WTC11 (cell line): ENCODE data around the gene RHOF. TPM values are rescaled to one million over a fixed set of nuclear protein-coding genes. Genes with fewer than 3 reads are reported as not detected.

ENCODE experiments used
- CREB1 ChIP-seq: sonication (generic); formaldehyde crosslinking; IDR thresholded peaks from 2 replicates; pipeline ENCODE4 v1.8.0; 2023; ENCODE audit warnings: mild to moderate bottlenecking, missing genetic modification reagents
- JAZF1 ChIP-seq: fragments of 250-450 bp; sonication (Bioruptor Pico); IDR thresholded peaks from 2 replicates; pipeline ENCODE4 v1.9.0; 2021; ENCODE audit warnings: moderate library complexity, mild to moderate bottlenecking, inconsistent platforms
- NFATC4 ChIP-seq: fragments of 250-450 bp; sonication (Bioruptor Pico); IDR thresholded peaks from 2 replicates; pipeline ENCODE4 v1.9.0; 2021; ENCODE audit warnings: mild to moderate bottlenecking
- RORB ChIP-seq: fragments of 250-450 bp; sonication (Bioruptor Pico); IDR thresholded peaks from 2 replicates; pipeline ENCODE4 v1.9.0; 2021; ENCODE audit warnings: mild to moderate bottlenecking
- TEAD1 ChIP-seq: sonication (generic); formaldehyde crosslinking; IDR thresholded peaks from 2 replicates; pipeline ENCODE4 v1.8.0; 2022; ENCODE audit warnings: mild to moderate bottlenecking, missing genetic modification reagents
- ZNF121 ChIP-seq: sonication (generic); formaldehyde crosslinking; IDR thresholded peaks from 2 replicates; pipeline ENCODE4 v1.8.0; 2023; ENCODE audit warnings: missing genetic modification reagents
- ZNF317 ChIP-seq: sonication (generic); formaldehyde crosslinking; IDR thresholded peaks from 2 replicates; pipeline ENCODE4 v1.8.1; 2023; ENCODE audit warnings: low read depth, mild to moderate bottlenecking, moderate library complexity, missing genetic modification reagents, borderline replicate concordance
- ZNF671 ChIP-seq: fragments of 250-450 bp; sonication (Bioruptor Pico); IDR thresholded peaks from 2 replicates; pipeline ENCODE4 v1.8.0; 2021; ENCODE audit warnings: mild to moderate bottlenecking
- total RNA-seq: library from RNA; stranded (reverse); gene quantifications from 3 replicates; pipeline ENCODE4 v1.2.3, GENCODE V29; 2021
- TF ChIP-seq, protein P1 (sequence below): fragments of 250-450 bp; sonication (Bioruptor Pico); IDR thresholded peaks from 2 replicates; pipeline ENCODE4 v1.9.0; 2021; ENCODE audit warnings: mild to moderate bottlenecking
- TF ChIP-seq, protein P2 (sequence below): sonication (generic); formaldehyde crosslinking; IDR thresholded peaks from 2 replicates; pipeline ENCODE4 v1.8.0; 2022; ENCODE audit warnings: mild to moderate bottlenecking, missing genetic modification reagents
- TF ChIP-seq, protein P3 (sequence below): fragments of 250-450 bp; sonication (Bioruptor Pico); IDR thresholded peaks from 2 replicates; pipeline ENCODE4 v1.9.0; 2021; ENCODE audit warnings: mild to moderate bottlenecking, borderline replicate concordance
- TF ChIP-seq, protein P4 (sequence below): sonication (generic); formaldehyde crosslinking; IDR thresholded peaks from 2 replicates; pipeline ENCODE4 v1.8.0; 2022; ENCODE audit warnings: missing genetic modification reagents
- TF ChIP-seq, protein P5 (sequence below): sonication (generic); formaldehyde crosslinking; IDR thresholded peaks from 2 replicates; pipeline ENCODE4 v1.8.1; 2023; ENCODE audit warnings: mild to moderate bottlenecking, missing genetic modification reagents
- TF ChIP-seq, protein P6 (sequence below): fragments of 200-600 bp; IDR thresholded peaks from 2 replicates; pipeline ENCODE4 v1.8.0; 2022; ENCODE audit warnings: antibody characterized with exemption
- TF ChIP-seq, protein P7 (sequence below): sonication (generic); formaldehyde crosslinking; IDR thresholded peaks from 2 replicates; pipeline ENCODE4 v1.8.0; 2023; ENCODE audit warnings: mild to moderate bottlenecking, missing genetic modification reagents
- TF ChIP-seq, protein P8 (sequence below): sonication (generic); formaldehyde crosslinking; IDR thresholded peaks from 2 replicates; pipeline ENCODE4 v1.8.0; 2022; ENCODE audit warnings: mild to moderate bottlenecking, missing genetic modification reagents
- TF ChIP-seq, protein P9 (sequence below): sonication (generic); formaldehyde crosslinking; conservative IDR thresholded peaks from 2 replicates; pipeline ENCODE4 v1.8.1; 2022; ENCODE audit warnings: mild to moderate bottlenecking, missing genetic modification reagents

Gene RHOF
- total RNA-seq, 1 experiment from 2014 or later = 45.3 TPM

DNA sequence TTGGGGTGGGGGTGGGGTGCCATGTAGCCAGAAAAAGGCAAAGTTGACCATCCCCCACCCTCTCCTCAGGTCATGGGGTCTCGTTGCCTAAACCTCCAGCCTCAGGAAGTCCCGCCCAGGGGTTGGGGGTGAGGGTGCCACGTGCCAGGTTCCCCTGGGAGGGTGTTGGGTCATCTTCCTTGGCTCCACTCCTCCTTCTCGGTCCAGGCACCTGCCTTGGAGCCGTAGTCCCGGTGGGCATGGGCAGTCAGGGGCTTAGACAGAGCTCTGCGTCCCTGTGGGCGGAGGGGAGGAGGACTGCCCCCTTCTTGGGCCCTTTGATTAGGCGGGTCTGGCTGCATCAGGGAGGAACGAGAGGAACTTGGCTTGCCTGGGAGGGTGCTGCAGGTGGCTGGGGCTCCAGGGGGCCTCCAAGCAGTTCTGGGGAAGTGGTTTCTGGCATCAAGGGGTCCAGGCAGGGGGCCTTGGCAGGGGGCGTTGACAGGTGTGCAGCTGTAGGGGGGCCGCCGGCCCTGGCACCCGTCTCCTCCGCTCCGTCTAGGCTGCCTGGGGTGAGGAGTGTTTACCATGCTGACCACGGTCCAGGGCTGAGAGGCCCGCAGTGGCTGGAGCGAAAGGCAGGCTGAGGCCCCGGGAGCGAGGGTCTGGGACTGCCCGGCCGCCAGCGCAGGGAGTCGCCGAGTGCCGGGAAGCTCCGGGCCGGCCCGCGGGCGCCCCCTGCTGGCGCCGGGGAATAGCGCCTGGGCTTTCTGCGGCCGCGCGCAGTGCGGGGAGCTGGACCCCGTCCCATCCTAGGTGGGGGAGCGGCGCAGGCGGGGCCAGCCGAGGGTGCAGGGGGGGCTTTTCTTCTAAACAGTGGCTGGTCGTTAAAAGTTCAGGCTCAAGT is 18.2 kb upstream of the RHOF start (continued):
- TF ChIP-seq, protein P1, sequence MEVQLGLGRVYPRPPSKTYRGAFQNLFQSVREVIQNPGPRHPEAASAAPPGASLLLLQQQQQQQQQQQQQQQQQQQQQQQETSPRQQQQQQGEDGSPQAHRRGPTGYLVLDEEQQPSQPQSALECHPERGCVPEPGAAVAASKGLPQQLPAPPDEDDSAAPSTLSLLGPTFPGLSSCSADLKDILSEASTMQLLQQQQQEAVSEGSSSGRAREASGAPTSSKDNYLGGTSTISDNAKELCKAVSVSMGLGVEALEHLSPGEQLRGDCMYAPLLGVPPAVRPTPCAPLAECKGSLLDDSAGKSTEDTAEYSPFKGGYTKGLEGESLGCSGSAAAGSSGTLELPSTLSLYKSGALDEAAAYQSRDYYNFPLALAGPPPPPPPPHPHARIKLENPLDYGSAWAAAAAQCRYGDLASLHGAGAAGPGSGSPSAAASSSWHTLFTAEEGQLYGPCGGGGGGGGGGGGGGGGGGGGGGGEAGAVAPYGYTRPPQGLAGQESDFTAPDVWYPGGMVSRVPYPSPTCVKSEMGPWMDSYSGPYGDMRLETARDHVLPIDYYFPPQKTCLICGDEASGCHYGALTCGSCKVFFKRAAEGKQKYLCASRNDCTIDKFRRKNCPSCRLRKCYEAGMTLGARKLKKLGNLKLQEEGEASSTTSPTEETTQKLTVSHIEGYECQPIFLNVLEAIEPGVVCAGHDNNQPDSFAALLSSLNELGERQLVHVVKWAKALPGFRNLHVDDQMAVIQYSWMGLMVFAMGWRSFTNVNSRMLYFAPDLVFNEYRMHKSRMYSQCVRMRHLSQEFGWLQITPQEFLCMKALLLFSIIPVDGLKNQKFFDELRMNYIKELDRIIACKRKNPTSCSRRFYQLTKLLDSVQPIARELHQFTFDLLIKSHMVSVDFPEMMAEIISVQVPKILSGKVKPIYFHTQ (CRISPR knock-in tag) = no peak
- TF ChIP-seq, protein P2, sequence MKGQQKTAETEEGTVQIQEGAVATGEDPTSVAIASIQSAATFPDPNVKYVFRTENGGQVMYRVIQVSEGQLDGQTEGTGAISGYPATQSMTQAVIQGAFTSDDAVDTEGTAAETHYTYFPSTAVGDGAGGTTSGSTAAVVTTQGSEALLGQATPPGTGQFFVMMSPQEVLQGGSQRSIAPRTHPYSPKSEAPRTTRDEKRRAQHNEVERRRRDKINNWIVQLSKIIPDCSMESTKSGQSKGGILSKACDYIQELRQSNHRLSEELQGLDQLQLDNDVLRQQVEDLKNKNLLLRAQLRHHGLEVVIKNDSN = peak; percentile 87
- no peak for TF ChIP-seq TEAD1 (CRISPR knock-in tag)
- no peak for TF ChIP-seq CREB1 (CRISPR knock-in tag)
- TF ChIP-seq NFATC4 (CRISPR knock-in tag) = no peak
- TF ChIP-seq, protein P3, sequence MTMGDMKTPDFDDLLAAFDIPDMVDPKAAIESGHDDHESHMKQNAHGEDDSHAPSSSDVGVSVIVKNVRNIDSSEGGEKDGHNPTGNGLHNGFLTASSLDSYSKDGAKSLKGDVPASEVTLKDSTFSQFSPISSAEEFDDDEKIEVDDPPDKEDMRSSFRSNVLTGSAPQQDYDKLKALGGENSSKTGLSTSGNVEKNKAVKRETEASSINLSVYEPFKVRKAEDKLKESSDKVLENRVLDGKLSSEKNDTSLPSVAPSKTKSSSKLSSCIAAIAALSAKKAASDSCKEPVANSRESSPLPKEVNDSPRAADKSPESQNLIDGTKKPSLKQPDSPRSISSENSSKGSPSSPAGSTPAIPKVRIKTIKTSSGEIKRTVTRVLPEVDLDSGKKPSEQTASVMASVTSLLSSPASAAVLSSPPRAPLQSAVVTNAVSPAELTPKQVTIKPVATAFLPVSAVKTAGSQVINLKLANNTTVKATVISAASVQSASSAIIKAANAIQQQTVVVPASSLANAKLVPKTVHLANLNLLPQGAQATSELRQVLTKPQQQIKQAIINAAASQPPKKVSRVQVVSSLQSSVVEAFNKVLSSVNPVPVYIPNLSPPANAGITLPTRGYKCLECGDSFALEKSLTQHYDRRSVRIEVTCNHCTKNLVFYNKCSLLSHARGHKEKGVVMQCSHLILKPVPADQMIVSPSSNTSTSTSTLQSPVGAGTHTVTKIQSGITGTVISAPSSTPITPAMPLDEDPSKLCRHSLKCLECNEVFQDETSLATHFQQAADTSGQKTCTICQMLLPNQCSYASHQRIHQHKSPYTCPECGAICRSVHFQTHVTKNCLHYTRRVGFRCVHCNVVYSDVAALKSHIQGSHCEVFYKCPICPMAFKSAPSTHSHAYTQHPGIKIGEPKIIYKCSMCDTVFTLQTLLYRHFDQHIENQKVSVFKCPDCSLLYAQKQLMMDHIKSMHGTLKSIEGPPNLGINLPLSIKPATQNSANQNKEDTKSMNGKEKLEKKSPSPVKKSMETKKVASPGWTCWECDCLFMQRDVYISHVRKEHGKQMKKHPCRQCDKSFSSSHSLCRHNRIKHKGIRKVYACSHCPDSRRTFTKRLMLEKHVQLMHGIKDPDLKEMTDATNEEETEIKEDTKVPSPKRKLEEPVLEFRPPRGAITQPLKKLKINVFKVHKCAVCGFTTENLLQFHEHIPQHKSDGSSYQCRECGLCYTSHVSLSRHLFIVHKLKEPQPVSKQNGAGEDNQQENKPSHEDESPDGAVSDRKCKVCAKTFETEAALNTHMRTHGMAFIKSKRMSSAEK (CRISPR knock-in tag) = no peak
- TF ChIP-seq ZNF671 (CRISPR knock-in tag) = no peak
- TF ChIP-seq, protein P4, sequence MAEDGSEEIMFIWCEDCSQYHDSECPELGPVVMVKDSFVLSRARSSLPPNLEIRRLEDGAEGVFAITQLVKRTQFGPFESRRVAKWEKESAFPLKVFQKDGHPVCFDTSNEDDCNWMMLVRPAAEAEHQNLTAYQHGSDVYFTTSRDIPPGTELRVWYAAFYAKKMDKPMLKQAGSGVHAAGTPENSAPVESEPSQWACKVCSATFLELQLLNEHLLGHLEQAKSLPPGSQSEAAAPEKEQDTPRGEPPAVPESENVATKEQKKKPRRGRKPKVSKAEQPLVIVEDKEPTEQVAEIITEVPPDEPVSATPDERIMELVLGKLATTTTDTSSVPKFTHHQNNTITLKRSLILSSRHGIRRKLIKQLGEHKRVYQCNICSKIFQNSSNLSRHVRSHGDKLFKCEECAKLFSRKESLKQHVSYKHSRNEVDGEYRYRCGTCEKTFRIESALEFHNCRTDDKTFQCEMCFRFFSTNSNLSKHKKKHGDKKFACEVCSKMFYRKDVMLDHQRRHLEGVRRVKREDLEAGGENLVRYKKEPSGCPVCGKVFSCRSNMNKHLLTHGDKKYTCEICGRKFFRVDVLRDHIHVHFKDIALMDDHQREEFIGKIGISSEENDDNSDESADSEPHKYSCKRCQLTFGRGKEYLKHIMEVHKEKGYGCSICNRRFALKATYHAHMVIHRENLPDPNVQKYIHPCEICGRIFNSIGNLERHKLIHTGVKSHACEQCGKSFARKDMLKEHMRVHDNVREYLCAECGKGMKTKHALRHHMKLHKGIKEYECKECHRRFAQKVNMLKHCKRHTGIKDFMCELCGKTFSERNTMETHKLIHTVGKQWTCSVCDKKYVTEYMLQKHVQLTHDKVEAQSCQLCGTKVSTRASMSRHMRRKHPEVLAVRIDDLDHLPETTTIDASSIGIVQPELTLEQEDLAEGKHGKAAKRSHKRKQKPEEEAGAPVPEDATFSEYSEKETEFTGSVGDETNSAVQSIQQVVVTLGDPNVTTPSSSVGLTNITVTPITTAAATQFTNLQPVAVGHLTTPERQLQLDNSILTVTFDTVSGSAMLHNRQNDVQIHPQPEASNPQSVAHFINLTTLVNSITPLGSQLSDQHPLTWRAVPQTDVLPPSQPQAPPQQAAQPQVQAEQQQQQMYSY (CRISPR knock-in tag) = peak; percentile 82
- TF ChIP-seq RORB (CRISPR knock-in tag) = no peak
- TF ChIP-seq, protein P5, sequence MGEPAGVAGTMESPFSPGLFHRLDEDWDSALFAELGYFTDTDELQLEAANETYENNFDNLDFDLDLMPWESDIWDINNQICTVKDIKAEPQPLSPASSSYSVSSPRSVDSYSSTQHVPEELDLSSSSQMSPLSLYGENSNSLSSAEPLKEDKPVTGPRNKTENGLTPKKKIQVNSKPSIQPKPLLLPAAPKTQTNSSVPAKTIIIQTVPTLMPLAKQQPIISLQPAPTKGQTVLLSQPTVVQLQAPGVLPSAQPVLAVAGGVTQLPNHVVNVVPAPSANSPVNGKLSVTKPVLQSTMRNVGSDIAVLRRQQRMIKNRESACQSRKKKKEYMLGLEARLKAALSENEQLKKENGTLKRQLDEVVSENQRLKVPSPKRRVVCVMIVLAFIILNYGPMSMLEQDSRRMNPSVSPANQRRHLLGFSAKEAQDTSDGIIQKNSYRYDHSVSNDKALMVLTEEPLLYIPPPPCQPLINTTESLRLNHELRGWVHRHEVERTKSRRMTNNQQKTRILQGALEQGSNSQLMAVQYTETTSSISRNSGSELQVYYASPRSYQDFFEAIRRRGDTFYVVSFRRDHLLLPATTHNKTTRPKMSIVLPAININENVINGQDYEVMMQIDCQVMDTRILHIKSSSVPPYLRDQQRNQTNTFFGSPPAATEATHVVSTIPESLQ (CRISPR knock-in tag) = no peak
- TF ChIP-seq, protein P6, sequence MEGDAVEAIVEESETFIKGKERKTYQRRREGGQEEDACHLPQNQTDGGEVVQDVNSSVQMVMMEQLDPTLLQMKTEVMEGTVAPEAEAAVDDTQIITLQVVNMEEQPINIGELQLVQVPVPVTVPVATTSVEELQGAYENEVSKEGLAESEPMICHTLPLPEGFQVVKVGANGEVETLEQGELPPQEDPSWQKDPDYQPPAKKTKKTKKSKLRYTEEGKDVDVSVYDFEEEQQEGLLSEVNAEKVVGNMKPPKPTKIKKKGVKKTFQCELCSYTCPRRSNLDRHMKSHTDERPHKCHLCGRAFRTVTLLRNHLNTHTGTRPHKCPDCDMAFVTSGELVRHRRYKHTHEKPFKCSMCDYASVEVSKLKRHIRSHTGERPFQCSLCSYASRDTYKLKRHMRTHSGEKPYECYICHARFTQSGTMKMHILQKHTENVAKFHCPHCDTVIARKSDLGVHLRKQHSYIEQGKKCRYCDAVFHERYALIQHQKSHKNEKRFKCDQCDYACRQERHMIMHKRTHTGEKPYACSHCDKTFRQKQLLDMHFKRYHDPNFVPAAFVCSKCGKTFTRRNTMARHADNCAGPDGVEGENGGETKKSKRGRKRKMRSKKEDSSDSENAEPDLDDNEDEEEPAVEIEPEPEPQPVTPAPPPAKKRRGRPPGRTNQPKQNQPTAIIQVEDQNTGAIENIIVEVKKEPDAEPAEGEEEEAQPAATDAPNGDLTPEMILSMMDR = peak; percentile 98
- TF ChIP-seq, protein P7, sequence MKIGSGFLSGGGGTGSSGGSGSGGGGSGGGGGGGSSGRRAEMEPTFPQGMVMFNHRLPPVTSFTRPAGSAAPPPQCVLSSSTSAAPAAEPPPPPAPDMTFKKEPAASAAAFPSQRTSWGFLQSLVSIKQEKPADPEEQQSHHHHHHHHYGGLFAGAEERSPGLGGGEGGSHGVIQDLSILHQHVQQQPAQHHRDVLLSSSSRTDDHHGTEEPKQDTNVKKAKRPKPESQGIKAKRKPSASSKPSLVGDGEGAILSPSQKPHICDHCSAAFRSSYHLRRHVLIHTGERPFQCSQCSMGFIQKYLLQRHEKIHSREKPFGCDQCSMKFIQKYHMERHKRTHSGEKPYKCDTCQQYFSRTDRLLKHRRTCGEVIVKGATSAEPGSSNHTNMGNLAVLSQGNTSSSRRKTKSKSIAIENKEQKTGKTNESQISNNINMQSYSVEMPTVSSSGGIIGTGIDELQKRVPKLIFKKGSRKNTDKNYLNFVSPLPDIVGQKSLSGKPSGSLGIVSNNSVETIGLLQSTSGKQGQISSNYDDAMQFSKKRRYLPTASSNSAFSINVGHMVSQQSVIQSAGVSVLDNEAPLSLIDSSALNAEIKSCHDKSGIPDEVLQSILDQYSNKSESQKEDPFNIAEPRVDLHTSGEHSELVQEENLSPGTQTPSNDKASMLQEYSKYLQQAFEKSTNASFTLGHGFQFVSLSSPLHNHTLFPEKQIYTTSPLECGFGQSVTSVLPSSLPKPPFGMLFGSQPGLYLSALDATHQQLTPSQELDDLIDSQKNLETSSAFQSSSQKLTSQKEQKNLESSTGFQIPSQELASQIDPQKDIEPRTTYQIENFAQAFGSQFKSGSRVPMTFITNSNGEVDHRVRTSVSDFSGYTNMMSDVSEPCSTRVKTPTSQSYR (CRISPR knock-in tag) = peak; percentile 97
- TF ChIP-seq ZNF121 (CRISPR knock-in tag) = peak; percentile 73
- TF ChIP-seq, protein P8, sequence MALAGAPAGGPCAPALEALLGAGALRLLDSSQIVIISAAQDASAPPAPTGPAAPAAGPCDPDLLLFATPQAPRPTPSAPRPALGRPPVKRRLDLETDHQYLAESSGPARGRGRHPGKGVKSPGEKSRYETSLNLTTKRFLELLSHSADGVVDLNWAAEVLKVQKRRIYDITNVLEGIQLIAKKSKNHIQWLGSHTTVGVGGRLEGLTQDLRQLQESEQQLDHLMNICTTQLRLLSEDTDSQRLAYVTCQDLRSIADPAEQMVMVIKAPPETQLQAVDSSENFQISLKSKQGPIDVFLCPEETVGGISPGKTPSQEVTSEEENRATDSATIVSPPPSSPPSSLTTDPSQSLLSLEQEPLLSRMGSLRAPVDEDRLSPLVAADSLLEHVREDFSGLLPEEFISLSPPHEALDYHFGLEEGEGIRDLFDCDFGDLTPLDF = no peak
- no peak for TF ChIP-seq JAZF1 (CRISPR knock-in tag)
- TF ChIP-seq, protein P9, sequence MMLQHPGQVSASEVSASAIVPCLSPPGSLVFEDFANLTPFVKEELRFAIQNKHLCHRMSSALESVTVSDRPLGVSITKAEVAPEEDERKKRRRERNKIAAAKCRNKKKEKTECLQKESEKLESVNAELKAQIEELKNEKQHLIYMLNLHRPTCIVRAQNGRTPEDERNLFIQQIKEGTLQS (CRISPR knock-in tag) = no peak
- TF ChIP-seq ZNF317 (CRISPR knock-in tag) = no peak
